OCI-LY1 (cell line): ENCODE measurements around the gene OAT.

Experiments used
- EZH2 ChIP-seq: fragments of 200-600 bp; sonication (generic), shearing (Covaris generic); IDR thresholded peaks from 2 replicates; pipeline ENCODE4 v1.8.0; 2017; ENCODE audit warnings: borderline replicate concordance, mixed run types, mild to moderate bottlenecking, antibody characterized with exemption, low read length, moderate library complexity, mixed read lengths
- TF ChIP-seq, protein P1 (sequence below): fragments of 200-600 bp; sonication (generic), shearing (Covaris generic); IDR thresholded peaks from 2 replicates; pipeline ENCODE4 v1.5.1; 2017; ENCODE audit warnings: mild to moderate bottlenecking, antibody characterized with exemption, low read length, moderate library complexity, mixed read lengths

DNA sequence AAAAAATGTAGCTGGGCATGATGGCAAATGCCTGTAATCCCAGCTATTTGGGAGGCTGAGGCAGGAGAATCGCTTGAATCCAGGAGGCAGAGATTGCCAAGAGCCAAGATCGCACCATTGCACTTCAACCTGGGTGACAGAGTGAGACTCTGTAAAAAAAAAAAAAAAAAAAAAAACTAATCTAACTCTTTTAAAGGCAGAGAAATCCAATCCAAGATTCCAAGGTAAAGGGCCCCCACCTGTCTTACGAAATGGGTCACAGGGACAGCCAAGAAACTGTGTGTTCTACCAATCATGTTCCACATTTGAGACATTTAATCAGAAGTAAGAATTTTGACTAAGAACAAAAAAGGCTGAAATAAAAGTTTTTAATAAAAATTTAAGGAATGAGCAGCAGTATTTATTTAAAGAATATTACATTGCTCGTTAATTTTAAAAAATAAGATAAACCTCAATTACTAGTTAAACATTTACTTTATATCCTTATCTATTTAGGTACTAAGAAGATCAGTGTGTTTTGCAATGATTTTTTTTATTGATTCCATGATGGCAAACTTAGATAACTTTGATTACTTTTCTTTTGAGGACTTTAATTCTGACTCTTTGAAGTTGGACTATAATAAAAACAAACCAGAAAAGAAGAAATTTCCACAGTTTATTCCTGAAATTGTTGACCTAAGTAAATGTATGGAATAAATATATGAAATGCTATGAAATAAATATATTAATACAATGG, 6.7 kb upstream of the OAT start:
- TF ChIP-seq, protein P1, sequence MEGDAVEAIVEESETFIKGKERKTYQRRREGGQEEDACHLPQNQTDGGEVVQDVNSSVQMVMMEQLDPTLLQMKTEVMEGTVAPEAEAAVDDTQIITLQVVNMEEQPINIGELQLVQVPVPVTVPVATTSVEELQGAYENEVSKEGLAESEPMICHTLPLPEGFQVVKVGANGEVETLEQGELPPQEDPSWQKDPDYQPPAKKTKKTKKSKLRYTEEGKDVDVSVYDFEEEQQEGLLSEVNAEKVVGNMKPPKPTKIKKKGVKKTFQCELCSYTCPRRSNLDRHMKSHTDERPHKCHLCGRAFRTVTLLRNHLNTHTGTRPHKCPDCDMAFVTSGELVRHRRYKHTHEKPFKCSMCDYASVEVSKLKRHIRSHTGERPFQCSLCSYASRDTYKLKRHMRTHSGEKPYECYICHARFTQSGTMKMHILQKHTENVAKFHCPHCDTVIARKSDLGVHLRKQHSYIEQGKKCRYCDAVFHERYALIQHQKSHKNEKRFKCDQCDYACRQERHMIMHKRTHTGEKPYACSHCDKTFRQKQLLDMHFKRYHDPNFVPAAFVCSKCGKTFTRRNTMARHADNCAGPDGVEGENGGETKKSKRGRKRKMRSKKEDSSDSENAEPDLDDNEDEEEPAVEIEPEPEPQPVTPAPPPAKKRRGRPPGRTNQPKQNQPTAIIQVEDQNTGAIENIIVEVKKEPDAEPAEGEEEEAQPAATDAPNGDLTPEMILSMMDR: no peak
- TF ChIP-seq EZH2: no peak
